D721Med (cell line): ENCODE results near the gene SLC25A30.
A peak's percentile ranks its signal among the peaks of the same experiment; 100 is the strongest.
"Not testable (repeated sequence)": the region's sequence is repeated elsewhere in the genome, so short reads cannot be mapped to it uniquely, and the experiment has no call there.

Experiments used
- DNase-seq: peaks from one replicate; pipeline ENCODE4 v3.0.0; 2011; ENCODE audit warnings: low spot score; ENCODE audit not compliant: insufficient read length
- FAIRE-seq: peaks from 2 replicates; lab custom pipeline; 2011; peaks lifted over from hg19 to GRCh38; lab: Jason Lieb, UNC
- TF ChIP-seq, protein P1 (sequence below): IDR thresholded peaks from 2 replicates; pipeline ENCODE4 v1.5.1; 2012; ENCODE audit warnings: mild to moderate bottlenecking, control low read depth; ENCODE audit not compliant: insufficient read depth; ENCODE audit errors: missing control alignments

The SLC25A30 gene

GRCh38 chr13:45401314-45401713, 16.9 kb downstream of the SLC25A30 start:
- no peak for FAIRE-seq
- no peak for DNase-seq
- TF ChIP-seq, protein P1, sequence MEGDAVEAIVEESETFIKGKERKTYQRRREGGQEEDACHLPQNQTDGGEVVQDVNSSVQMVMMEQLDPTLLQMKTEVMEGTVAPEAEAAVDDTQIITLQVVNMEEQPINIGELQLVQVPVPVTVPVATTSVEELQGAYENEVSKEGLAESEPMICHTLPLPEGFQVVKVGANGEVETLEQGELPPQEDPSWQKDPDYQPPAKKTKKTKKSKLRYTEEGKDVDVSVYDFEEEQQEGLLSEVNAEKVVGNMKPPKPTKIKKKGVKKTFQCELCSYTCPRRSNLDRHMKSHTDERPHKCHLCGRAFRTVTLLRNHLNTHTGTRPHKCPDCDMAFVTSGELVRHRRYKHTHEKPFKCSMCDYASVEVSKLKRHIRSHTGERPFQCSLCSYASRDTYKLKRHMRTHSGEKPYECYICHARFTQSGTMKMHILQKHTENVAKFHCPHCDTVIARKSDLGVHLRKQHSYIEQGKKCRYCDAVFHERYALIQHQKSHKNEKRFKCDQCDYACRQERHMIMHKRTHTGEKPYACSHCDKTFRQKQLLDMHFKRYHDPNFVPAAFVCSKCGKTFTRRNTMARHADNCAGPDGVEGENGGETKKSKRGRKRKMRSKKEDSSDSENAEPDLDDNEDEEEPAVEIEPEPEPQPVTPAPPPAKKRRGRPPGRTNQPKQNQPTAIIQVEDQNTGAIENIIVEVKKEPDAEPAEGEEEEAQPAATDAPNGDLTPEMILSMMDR = no peak

GRCh38 chr13:45398877-45399276, 19.3 kb downstream of the SLC25A30 start:
- TF ChIP-seq, protein P1 = no peak
- DNase-seq (no peak), FAIRE-seq (no peak)

DNA sequence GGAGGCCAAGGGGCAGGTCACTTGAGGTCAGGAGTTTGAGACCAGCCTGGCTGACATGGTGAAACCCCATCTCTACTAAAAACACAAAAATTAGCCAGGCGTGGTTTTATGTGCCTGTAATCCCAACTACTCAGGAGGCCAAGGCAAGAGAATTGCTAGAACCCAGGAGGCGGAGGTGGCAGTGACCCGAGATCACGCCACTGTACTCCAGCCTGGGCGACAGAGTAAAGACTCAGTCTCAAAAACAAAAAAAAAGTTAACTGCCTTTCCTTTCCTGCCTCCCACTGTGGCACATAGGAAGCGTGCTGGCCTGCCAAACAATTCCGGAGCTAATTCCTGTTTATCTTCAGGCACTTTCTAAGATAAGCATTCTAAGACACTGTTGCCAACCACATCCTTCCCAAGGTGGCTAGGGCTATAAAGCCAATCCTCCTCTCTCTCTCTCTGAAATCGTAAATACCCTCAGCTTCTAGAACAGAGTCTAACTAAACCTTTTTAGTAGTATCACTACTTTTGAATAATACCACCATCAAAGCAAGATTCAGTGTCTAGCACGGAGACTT, 21.6 kb downstream of the SLC25A30 start:
- TF ChIP-seq, protein P1 = no peak
- FAIRE-seq (no peak), DNase-seq (no peak)

GRCh38 chr13:45393941-45394570, 24.1 kb downstream of the SLC25A30 start:
- no peak for FAIRE-seq

GRCh38 chr13:45392811-45393210, 25.4 kb downstream of the SLC25A30 start:
- DNase-seq = no peak
- no peak for FAIRE-seq
- TF ChIP-seq, protein P1 = no peak

More at GRCh38 chr13:45393941-45394570, 24.1 kb downstream of the SLC25A30 start:
- TF ChIP-seq, protein P1 = peak; percentile 52
- peak; percentile 31 for DNase-seq

DNA sequence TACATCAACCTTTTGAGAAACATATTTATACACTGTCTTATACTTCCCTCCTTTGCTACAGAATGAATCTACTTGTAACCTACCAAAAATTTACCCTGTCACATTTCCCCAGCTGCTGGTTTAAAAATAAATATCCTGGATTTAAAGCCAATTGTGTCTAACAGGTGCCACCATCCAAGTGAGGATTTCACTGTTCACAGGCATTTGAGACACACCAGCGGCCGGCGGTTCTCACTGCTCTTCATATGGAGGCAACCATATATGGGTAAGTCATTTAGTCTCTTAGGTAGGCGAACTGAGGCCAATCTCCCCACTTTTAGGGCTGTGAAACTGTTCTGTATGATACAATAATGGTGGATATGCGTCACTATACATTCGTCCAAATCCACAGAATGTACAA, 26.2 kb downstream of the SLC25A30 start:
- FAIRE-seq (no peak), DNase-seq (no peak)
- TF ChIP-seq, protein P1 = no peak

DNA sequence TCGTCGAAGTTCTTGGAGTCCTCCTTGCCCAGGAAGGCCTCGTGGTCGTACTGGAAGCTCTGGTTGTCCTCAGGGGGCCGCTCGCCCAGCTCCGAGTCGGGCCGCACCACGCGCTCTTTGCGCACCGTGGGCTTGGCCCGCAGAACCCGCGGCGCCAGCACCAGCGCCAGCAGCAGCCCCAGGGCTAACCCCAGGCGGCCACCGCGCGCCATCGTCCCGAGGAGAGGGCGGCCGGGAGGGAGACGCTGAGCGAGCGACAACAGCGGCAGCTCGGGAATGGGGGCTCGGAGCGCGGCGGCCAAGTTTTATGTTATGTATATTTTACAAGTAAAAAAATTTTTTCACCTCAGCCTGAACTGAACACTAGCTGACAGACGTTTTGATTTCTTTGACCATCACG, 27.0 kb downstream of the SLC25A30 start:
- not testable (repeated sequence) for DNase-seq, FAIRE-seq

GRCh38 chr13:45390348-45390747, 27.8 kb downstream of the SLC25A30 start:
- DNase-seq, FAIRE-seq: not testable (repeated sequence)
